ENCODE data around the gene PATJ.

The PATJ gene

GRCh38 chr1:61973100-61973837 lies 231.0 kb downstream of the PATJ start:
- no peaks in the 10 kb centered on the region; a peak in 1 of 3 replicates for H3K36me3 ChIP-seq (ENCODE audit: control insufficient read depth in 2 of 2, insufficient read depth in 1 of 2, low read length in 2 of 2)
- H3K9me3 ChIP-seq (ENCODE audit: control insufficient read depth, insufficient read depth, low read depth, low read length), result no peaks in the 10 kb centered on the region
- H3K4me1 ChIP-seq (ENCODE audit: control insufficient read depth, insufficient read depth, low read length), result no peaks in the 10 kb centered on the region
- ChIA-PET CTCF (interaction anchor here (0.6 kb wide), 1 partner anchor 158 kb away, joined by 7 read pairs; no protein-coding TSS in a partner anchor), POLR2A (no interaction called here)
- TF ChIP-seq YY1 (tag by site-specific recombination; IDR thresholded peaks at IDR 0.05), result no peak
- TF ChIP-seq ZNF157 (tag by site-specific recombination; IDR thresholded peaks at IDR 0.05), result no peak
- TF ChIP-seq ZNF391 (tag by site-specific recombination; IDR thresholded peaks at IDR 0.05; ENCODE audit: borderline replicate concordance, low read depth), result no peak
- TF ChIP-seq ZNF423 (tag by site-specific recombination; IDR thresholded peaks at IDR 0.05), result no peak
- H3K4me3 ChIP-seq (ENCODE audit: low read depth, low read length), result no peak overlapping the region
- H3K27ac ChIP-seq (ENCODE audit: extremely low read depth, low read depth, low read length), result no peak overlapping the region

GRCh38 chr1:61975638-61976037 lies 233.4 kb downstream of the PATJ start:
- Histone ChIP-seq H3K9me3 (ENCODE audit: control insufficient read depth, insufficient read depth, low read depth, low read length) (no peaks in the 10 kb centered on the region), H3K27ac (ENCODE audit: extremely low read depth, low read depth, low read length) (no peak overlapping the region), H3K4me1 (ENCODE audit: control insufficient read depth, insufficient read depth, low read length) (no peaks in the 10 kb centered on the region), H3K36me3 (ENCODE audit: control insufficient read depth in 2 of 2, insufficient read depth in 1 of 2, low read length in 2 of 2) (no peaks in the 10 kb centered on the region), H3K4me3 (ENCODE audit: low read depth, low read length) (no peak overlapping the region)
- CTCF ChIA-PET, result interaction anchor here (1.2 kb wide), 1 partner anchor 160 kb away, joined by 5 read pairs; no protein-coding TSS in a partner anchor
- no peak for TF ChIP-seq ZNF791 (tag by site-specific recombination; IDR thresholded peaks at IDR 0.05)
- TF ChIP-seq ZBTB8A (tag by site-specific recombination; IDR thresholded peaks at IDR 0.05), result no peak
- TF ChIP-seq ZNF529 (tag by site-specific recombination; IDR thresholded peaks at IDR 0.05; ENCODE audit: insufficient replicate concordance), result no peak
- no peak for TF ChIP-seq ZSCAN18 (tag by site-specific recombination; IDR thresholded peaks at IDR 0.05)
- TF ChIP-seq BCL11A (tag by site-specific recombination; IDR thresholded peaks at IDR 0.05; ENCODE audit: low read depth), result no peak
- TF ChIP-seq KLF10 (tag by site-specific recombination; IDR thresholded peaks at IDR 0.05), result no peak
- no peak for TF ChIP-seq OSR2 (tag by site-specific recombination; IDR thresholded peaks at IDR 0.05)
- no peak for TF ChIP-seq ZNF449 (tag by site-specific recombination; IDR thresholded peaks at IDR 0.05)
- TF ChIP-seq GLIS1 (tag by site-specific recombination; IDR thresholded peaks at IDR 0.05), result no peak
- TF ChIP-seq ZXDB (tag by site-specific recombination; IDR thresholded peaks at IDR 0.05), result no peak
- no peak for TF ChIP-seq ZNF701 (tag by site-specific recombination; IDR thresholded peaks at IDR 0.05)
- TF ChIP-seq SALL2 (tag by site-specific recombination; IDR thresholded peaks at IDR 0.05; ENCODE audit: borderline replicate concordance), result no peak
- no peak for TF ChIP-seq SCRT1 (tag by site-specific recombination; IDR thresholded peaks at IDR 0.05; ENCODE audit: borderline replicate concordance)
- no peak for TF ChIP-seq ZNF23 (tag by site-specific recombination; IDR thresholded peaks at IDR 0.05; ENCODE audit: borderline replicate concordance)
- no peak for TF ChIP-seq ZNF777 (tag by site-specific recombination; IDR thresholded peaks at IDR 0.05; ENCODE audit: borderline replicate concordance)
- TF ChIP-seq ZNF350 (tag by site-specific recombination; IDR thresholded peaks at IDR 0.05), result no peak
- TF ChIP-seq ZNF404 (tag by site-specific recombination; IDR thresholded peaks at IDR 0.05), result no peak
- no peak for TF ChIP-seq ZNF37A (tag by site-specific recombination; IDR thresholded peaks at IDR 0.05)
- TF ChIP-seq SP3 (tag by site-specific recombination; IDR thresholded peaks at IDR 0.05), result no peak
- POLR2A ChIA-PET, result no interaction called here
